IMR-90 (cell line): ENCODE data around the gene KLHDC7B. TPM values are rescaled to one million over a fixed set of nuclear protein-coding genes. Genes with fewer than 3 reads are reported as not detected.

Source experiments
- MAFK ChIP-seq: IDR thresholded peaks from 2 replicates; pipeline ENCODE4 v1.6.1; 2012; ENCODE audit warnings: low read depth, low read length, improper control_type of control experiment
- polyA plus RNA-seq, 3 experiments: library from polyadenylated mRNA; depleted of rRNA; stranded (reverse); fragments of >200 nt; gene quantifications; 2 replicates each; pipeline ENCODE4 v1.2.3, GENCODE V29; 2012; ENCODE audit warnings: low replicate concordance in 1 of 3
- total RNA-seq: library from RNA; depleted of rRNA; stranded (reverse); fragments of >200 nt; gene quantifications from 2 replicates; pipeline ENCODE4 v1.2.3, GENCODE V29; 2012

The KLHDC7B gene
- total and polyA plus RNA-seq, 2 of the 4 experiments (the other 2 are of a cell fraction) = 0.05 TPM; not detected in 1

GRCh38 chr22:50561401-50562358 is 16.0 kb downstream of the KLHDC7B start (continued):
- no peak for TF ChIP-seq MAFK
